HG03439 (cell line): Measurements from ENCODE around the gene PHF21B.

ENCODE experiments used
- ATAC-seq: cut with Tn5 transposase; IDR thresholded peaks from one replicate; pipeline ENCODE4 v1.9.1; 2021; ENCODE audit warnings: mild to moderate bottlenecking, moderate library complexity; ENCODE audit not compliant: unreplicated experiment

Gene PHF21B

GRCh38 chr22:44898236-44898635 is 111.6 kb downstream of the PHF21B start:
- ATAC-seq = no peak

- no peak for ATAC-seq
Measured at GRCh38 chr22:44895296-44896055, 114.3 kb downstream of the PHF21B start.

DNA sequence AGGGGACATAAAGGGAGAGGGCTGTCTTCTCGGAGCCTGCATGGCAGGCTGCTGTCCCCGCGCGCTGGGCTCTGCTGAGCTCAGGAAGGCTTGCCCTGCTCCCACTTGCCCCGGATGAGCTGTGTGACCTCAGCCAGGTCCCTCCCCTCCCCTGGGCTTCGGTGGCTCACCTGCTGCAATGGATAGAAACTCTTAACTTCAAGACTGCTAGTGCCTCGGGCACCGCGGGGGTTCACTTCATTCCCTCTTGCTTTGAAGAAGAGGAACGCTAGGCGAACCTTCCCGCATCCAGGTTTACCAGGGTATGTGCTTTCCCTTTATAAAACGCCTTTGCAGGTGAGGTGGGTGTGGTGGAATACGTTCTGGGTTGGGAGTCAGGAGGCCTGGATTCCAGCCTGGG is 115.0 kb downstream of the PHF21B start:
- no peak for ATAC-seq

GRCh38 chr22:44894321-44894720 is 115.5 kb downstream of the PHF21B start:
- no peak for ATAC-seq

- no peak for ATAC-seq
Measured at GRCh38 chr22:44893731-44894080, 116.1 kb downstream of the PHF21B start.

GRCh38 chr22:44892803-44893730 is 116.7 kb downstream of the PHF21B start:
- ATAC-seq = no peak

DNA sequence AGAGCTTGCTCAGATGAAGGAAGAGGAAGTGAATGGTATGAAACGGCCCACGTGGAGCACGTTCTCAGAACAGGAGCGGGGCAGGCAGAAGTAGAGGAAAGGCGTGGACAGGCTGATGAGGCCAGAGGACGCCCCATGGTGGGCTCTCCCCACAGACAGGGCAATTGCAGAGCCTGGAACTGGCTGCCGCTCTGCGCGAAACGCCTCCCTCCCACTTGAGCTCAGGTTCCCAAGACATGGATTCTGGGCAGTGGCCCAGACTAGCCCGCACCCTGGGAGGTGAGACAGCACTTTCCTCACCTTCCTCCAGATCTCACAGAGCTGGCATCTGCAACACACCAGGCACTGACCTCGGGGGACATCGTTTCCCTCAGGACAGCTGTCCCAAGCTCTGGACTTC is 117.6 kb downstream of the PHF21B start:
- no peak for ATAC-seq

DNA sequence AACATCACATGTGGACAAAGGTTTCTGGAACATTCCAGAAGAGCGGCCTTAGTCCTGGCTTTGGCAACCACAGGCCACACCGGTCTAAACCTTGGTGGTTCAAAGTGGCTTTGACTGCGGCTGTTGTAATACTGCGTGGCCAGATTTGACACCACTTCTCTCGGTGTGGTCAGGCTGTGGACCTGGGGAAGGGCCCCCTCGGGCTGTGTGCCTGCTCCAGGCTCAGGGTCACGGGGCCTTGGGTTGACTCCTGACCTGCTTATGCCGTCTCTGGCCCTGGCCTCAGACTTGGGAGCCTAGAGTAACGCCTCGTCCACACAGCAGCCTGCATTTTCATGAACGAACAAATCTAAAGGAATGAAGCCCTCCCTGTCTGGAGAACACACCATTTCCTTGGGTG is 118.0 kb downstream of the PHF21B start:
- ATAC-seq = no peak

GRCh38 chr22:44891293-44891747 is 118.5 kb downstream of the PHF21B start:
- ATAC-seq = no peak

DNA sequence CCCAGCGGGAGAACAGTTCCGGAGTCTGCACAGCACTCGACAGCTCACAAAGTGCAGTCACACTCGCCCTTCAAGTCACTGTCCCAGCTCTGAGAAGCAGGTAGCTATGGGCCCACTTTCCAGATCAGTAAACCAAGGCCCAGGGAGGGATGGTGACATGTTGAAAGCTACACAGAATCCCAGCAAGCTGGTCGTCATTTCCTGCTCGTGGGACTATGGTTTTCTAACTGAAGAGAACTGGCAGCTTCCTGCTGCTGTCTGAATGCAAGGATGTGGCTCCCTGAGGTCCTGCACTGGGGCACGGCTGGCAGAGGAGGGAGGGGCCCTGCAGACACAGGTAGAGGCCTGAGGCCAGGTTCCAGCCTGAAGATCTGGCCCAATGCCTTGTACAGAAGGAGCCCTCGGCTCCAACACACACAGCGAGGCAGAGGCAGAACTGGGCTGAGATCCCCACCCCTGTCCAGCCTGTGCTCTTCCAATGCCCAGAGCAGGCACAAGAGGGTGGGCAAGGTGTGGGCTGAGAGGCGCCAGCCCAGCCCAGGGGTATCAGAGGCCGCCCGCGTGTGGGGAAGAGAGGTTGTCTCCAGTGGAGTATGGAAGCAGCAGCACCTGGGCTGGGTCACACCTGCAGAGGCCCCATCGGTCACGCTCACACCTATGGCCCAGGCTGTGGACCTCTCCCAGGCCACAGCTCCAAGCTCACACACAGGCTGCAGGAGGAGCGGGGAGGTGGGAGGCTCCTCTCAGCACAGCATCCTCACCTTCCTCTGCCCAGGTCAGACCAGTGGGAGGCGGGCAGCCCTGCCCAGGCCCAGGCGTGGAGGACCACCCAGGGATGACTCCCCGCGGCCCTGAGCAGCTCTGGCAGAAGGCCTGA is 119.2 kb downstream of the PHF21B start:
- ATAC-seq = no peak

GRCh38 chr22:44889255-44889878 is 120.4 kb downstream of the PHF21B start:
- no peak for ATAC-seq

DNA sequence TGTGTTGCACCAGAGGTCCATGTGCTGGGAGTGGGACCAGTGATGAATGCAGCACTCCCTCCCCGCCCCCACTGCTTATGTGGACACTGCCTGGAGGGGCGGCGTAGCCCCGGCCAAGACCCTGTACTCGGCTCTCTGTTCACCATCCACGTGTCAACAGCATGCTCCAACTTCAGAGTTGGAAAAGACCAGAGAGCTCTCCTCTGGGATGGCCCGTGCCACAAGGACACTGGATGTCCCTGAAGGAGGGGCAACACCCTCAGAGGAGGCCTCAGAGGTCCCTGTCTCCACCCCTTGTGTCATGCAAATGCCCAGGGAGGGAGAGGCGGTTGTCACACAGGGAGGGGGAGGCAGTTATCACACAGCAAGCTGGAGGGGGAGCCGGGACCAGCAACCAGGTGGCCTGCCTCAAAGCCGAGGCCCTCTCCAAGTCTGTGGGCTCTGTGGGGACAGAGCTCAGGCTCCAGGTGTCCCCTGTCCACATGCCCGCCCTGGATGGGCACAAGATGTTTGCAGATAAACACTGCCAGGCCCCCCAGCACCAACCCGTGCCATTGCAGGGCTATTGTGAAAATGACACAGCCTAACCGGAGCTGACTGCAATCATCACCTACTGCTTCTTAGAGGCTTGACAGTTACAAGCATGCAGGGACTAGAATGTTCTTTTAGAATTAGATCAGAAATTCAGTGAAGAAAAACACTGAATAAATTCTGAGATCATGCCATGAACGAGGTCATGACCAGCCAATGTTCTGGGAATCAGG is 121.1 kb downstream of the PHF21B start:
- ATAC-seq = no peak

GRCh38 chr22:44887941-44888366 is 121.9 kb downstream of the PHF21B start:
- no peak for ATAC-seq

DNA sequence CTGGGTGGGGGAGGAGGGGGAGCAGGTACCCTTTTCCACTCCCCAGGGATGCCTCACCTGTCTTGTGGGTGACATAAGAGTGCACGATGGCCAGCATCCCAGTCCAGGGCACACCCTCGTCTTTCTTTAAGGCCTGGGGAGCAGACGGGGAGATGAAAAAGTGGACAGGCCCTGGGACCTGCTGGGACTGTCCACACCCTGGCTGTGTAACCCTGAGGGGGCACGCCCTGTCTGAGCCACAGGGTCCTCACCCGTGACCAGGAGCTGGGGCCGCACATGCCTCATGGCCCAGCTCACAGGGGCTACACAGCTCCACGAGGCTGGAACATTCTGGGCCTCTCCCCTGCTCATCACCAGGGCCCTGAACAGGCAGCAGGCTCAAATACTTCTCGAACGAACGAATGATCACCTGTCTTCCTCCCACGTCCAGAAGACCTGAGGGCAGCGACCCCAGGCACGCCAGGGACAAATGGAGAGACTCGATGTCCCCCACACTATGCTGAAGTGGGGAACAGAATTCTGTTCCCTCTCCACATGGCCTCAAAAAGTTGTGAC is 123.9 kb downstream of the PHF21B start:
- ATAC-seq = no peak

DNA sequence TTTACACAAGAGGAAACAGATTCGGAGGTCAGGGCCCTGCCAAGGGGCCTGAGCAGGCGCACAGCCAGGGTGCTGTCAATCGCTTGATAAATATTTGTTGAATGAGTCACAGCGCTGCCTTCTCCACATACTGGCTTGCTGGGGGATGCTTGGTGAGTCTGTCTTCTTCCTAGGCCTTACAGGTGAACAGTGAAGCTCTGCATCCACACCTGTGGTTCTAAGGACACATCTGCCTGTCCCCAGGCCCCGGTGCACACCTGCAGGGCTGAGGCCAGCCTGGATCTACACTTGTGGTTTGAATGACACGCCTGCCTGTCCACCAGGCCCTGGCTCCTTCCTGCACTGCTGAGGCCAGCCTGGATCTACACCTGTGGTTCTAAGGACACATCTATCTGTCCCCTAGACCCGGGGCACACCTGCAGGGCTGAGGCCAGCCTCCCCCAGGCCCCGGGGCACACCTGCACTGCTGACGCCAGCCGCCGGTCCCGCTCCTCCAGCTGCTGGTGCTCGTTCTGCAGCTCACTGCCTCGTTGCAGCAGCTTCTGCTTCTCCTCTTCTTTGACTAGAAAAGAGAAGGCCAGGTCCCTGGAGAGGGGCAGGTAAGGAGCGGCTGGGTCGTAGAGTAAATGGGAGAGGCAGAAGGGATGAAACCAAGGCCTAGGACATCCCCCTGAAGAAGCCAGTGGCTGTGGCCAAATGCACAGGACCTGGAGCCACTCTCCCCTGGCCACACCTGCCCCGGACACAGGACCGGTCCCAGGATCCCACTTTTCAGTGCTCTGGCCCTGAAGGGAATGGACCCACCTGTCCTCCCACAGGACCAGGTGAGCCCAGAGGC is 124.6 kb downstream of the PHF21B start:
- no peak for ATAC-seq

DNA sequence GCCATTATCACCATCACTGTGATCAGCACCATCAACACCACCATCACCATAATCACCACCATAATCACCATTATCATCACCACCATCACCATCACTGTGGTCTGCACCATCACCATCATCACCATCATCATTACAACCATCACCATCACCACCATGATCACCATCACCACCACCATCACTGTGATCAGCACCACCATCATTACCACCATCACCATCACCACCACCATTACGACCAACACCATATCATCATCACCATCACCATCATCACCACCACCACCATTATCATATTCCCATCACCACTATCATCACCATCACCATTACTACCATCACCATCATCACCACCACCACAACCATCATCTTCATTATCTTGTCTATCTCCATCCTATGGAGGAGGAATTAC is 125.2 kb downstream of the PHF21B start:
- no peak for ATAC-seq

DNA sequence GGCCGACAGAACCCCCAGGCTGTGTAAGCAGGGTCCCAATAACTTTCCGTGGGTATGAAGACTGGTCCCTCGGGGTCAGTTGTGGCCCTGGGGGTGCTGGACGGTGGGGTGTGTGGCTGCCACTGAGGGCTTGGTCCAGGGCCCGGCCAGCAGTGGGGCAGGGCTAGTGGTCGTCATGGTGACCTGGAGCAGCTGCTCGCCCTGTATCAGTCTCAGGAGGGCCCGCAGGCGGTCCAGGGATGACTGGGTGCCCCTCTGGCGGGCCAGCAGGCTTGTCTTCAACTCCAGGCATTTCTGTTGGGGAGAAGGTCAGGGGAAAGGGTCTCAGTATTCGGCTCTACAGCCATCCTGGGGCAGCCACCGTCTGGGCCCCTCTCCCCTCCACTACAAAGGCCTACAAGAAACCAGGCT is 126.8 kb downstream of the PHF21B start:
- ATAC-seq = no peak

- no peak for ATAC-seq
Measured at GRCh38 chr22:44882226-44882905, 127.4 kb downstream of the PHF21B start.
